ENCODE results near the gene TSHB.

The TSHB gene

DNA sequence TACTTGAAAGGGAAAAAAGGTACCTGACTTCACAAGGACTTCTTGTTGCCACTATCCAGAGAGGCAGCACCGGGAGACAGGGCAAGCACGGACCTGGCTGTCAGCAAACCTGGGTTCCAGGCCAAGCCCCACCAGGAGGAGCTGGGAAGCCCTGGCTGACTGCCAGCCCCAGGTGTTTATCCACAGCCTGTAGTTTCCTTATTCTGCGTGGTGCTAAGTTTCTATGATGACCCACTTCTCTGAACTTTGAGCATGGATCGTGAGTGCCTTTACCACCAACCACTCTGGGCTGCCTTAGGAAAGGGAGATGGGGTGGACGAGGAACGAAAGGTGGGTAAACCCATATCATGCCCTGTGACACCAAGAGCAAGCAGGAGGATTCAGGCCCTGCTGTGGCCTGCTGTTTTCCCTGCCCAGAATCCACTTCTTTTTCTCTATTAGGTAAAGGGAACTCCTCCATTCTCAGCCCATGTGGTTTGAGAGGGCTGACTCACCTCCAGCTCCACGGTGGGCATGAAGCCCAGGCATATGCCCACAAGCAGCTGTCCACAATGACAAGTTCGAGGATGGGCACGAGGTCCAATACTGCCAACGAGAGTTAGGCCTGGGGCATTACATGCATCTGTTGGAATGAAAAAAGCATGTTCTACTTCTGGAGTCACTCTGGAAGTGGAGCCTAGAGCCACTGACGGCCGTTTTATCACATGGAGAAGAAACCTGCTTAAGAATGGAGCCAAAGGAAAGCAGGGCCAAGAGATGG lies 39.4 kb downstream of the TSHB start:
- Histone ChIP-seq H3K36me3 (replicated peaks; ENCODE audit: low read depth, low read length) (no peaks in the 10 kb centered on the region), H3K4me2 (ENCODE audit: low read length) (no peak overlapping the region), H3K9ac (ENCODE audit: low read length) (no peak overlapping the region), H2AFZ (ENCODE audit: low read depth, low read length) (no peak overlapping the region), H3K4me3 (ENCODE audit: low read length) (no peak overlapping the region), H4K20me1 (ENCODE audit: insufficient read depth, low read length) (no peaks in the 10 kb centered on the region), H3K9me3 (ENCODE audit: insufficient read depth, low read length) (no peaks in the 10 kb centered on the region), H3K27ac (ENCODE audit: low read length) (no peak overlapping the region), H3K4me1 (ENCODE audit: low read length) (no peaks in the 10 kb centered on the region; the same call in 1 of the 2 replicates), H3K27me3 (ENCODE audit: low read depth, low read length) (no peaks in the 10 kb centered on the region), H3K79me2 (ENCODE audit: low read length) (no peaks in the 10 kb centered on the region)
- TF ChIP-seq, protein P1, sequence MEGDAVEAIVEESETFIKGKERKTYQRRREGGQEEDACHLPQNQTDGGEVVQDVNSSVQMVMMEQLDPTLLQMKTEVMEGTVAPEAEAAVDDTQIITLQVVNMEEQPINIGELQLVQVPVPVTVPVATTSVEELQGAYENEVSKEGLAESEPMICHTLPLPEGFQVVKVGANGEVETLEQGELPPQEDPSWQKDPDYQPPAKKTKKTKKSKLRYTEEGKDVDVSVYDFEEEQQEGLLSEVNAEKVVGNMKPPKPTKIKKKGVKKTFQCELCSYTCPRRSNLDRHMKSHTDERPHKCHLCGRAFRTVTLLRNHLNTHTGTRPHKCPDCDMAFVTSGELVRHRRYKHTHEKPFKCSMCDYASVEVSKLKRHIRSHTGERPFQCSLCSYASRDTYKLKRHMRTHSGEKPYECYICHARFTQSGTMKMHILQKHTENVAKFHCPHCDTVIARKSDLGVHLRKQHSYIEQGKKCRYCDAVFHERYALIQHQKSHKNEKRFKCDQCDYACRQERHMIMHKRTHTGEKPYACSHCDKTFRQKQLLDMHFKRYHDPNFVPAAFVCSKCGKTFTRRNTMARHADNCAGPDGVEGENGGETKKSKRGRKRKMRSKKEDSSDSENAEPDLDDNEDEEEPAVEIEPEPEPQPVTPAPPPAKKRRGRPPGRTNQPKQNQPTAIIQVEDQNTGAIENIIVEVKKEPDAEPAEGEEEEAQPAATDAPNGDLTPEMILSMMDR (IDR thresholded peaks at IDR 0.05; ENCODE audit: low read depth, low read length), result no peak
- TF ChIP-seq EZH2phosphoT487 (IDR thresholded peaks at IDR 0.05; ENCODE audit: low read depth), result no peak

DNA sequence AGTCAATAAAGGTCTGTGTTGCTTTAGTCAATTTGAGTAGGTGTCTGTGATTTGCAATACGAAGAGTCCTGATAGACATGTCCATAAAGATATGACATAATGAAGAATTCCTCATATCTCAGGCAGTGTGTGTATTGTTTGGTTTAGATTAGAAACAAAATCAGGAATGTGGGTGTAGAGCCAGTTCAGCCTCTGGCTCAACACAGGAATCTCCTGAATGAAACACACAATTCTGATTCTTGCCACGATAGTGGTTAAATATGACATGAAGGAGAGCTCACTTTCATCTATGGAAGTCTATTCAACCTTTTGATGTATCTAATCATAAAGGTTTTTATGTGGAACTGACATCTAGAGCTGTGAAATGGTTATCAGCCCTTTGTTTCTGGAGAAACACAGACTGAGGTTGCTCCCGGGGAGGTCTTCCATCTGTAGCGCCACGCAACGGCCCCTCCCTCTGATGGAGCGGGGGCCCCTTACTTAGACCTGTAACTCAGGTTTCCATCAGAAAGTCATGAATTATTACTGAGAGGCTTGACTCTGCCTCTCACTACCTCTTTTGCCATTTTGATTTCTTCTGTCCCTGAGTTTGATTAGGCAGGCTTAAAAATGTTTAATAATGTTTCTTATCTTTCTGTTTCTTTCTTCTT lies 40.2 kb downstream of the TSHB start:
- H3K4me2 ChIP-seq (ENCODE audit: low read length), result no peak overlapping the region
- no peaks in the 10 kb centered on the region for H4K20me1 ChIP-seq (ENCODE audit: insufficient read depth, low read length)
- H3K9ac ChIP-seq (ENCODE audit: low read length), result no peak overlapping the region
- H2AFZ ChIP-seq (ENCODE audit: low read depth, low read length), result no peak overlapping the region
- H3K36me3 ChIP-seq (replicated peaks; ENCODE audit: low read depth, low read length), result no peaks in the 10 kb centered on the region
- no peaks in the 10 kb centered on the region; the same call in 1 of the 2 replicates for H3K4me1 ChIP-seq (ENCODE audit: low read length)
- no peaks in the 10 kb centered on the region for H3K27me3 ChIP-seq (ENCODE audit: low read depth, low read length)
- no peaks in the 10 kb centered on the region for H3K9me3 ChIP-seq (ENCODE audit: insufficient read depth, low read length)
- H3K27ac ChIP-seq (ENCODE audit: low read length), result no peak overlapping the region
- H3K79me2 ChIP-seq (ENCODE audit: low read length), result no peaks in the 10 kb centered on the region
- TF ChIP-seq, protein P1 (IDR thresholded peaks at IDR 0.05; ENCODE audit: low read depth, low read length), result no peak
- no peak for TF ChIP-seq EZH2phosphoT487 (IDR thresholded peaks at IDR 0.05; ENCODE audit: low read depth)
- no peak overlapping the region for H3K4me3 ChIP-seq (ENCODE audit: low read length)

- no peaks in the 10 kb centered on the region for H3K36me3 ChIP-seq (replicated peaks; ENCODE audit: low read depth, low read length)
- no peaks in the 10 kb centered on the region for H3K79me2 ChIP-seq (ENCODE audit: low read length)
- no peaks in the 10 kb centered on the region; the same call in 1 of the 2 replicates for H3K4me1 ChIP-seq (ENCODE audit: low read length)
These were observed 41.5 kb downstream of the TSHB start for GRCh38 chr1:115071012-115071664.

More at GRCh38 chr1:115071012-115071664, 41.5 kb downstream of the TSHB start:
- H3K27ac ChIP-seq (ENCODE audit: low read length), result no peak overlapping the region
- no peak overlapping the region for H3K4me3 ChIP-seq (ENCODE audit: low read length)
- TF ChIP-seq, protein P1 (IDR thresholded peaks at IDR 0.05; ENCODE audit: low read depth, low read length), result no peak
- no peak for TF ChIP-seq EZH2phosphoT487 (IDR thresholded peaks at IDR 0.05; ENCODE audit: low read depth)
- H3K27me3 ChIP-seq (ENCODE audit: low read depth, low read length), result no peaks in the 10 kb centered on the region; the same call in 1 of the 2 replicates
- no peak overlapping the region for H3K4me2 ChIP-seq (ENCODE audit: low read length)
- H4K20me1 ChIP-seq (ENCODE audit: insufficient read depth, low read length), result no peaks in the 10 kb centered on the region
- no peak overlapping the region for H2AFZ ChIP-seq (ENCODE audit: low read depth, low read length)
- no peak overlapping the region for H3K9ac ChIP-seq (ENCODE audit: low read length)
- no peaks in the 10 kb centered on the region for H3K9me3 ChIP-seq (ENCODE audit: insufficient read depth, low read length)
